OCI-LY7 (cell line): ENCODE data around the gene REPIN1. TPM values are rescaled to one million over a fixed set of nuclear protein-coding genes. Genes with fewer than 3 reads are reported as not detected.

Experiments used
- BruUV-seq: library from RNA; stranded (reverse); fragments of 400-500 nt; replicated peaks from 2 replicates; lab custom pipeline; 2021; lab: Mats Ljungman, UMichigan
- CTCF ChIA-PET: fragments of 300-600 bp; sonication (Branson Sonifier 250); formaldehyde crosslinking; loops from one replicate; lab custom pipeline; 2022; ENCODE audit warnings: antibody characterized with exemption; ENCODE audit not compliant: unreplicated experiment; lab: Charles Lee
- POLR2A ChIA-PET: fragments of 300-600 bp; sonication (Branson Sonifier 250); formaldehyde crosslinking; loops from one replicate; lab custom pipeline; 2022; ENCODE audit warnings: antibody characterized with exemption; lab: Charles Lee
- DNase-seq: peaks from one replicate; pipeline ENCODE4 v3.0.0-alpha.2; 2015; ENCODE audit warnings: low spot score
- H2AFZ ChIP-seq: fragments of 200-600 bp; sonication (generic), shearing (Covaris generic); 2 replicates; pipeline ENCODE4 v1.6.1; 2014; ENCODE audit warnings: mild to moderate bottlenecking, antibody characterized with exemption, low read length, moderate library complexity
- H3K27ac ChIP-seq: fragments of 200-600 bp; sonication (generic); 2 replicates; pipeline ENCODE4 v1.5.1; 2014; ENCODE audit warnings: mixed run types, low read depth, mild to moderate bottlenecking, moderate library complexity, low read length, inconsistent platforms; ENCODE audit not compliant: poor library complexity, severe bottlenecking
- H3K36me3 ChIP-seq: fragments of 200-600 bp; sonication (generic); 2 replicates; pipeline ENCODE4 v1.6.1; 2014; ENCODE audit warnings: mild to moderate bottlenecking, antibody characterized with exemption, low read length, moderate library complexity, mixed read lengths; ENCODE audit not compliant: insufficient read depth
- H3K4me1 ChIP-seq: fragments of 200-600 bp; sonication (generic); 2 replicates; pipeline ENCODE4 v1.5.1; 2014; ENCODE audit warnings: mild to moderate bottlenecking, low read length; ENCODE audit not compliant: insufficient read depth, poor library complexity, severe bottlenecking
- H3K4me2 ChIP-seq: fragments of 200-600 bp; sonication (generic); 2 replicates; pipeline ENCODE4 v1.6.1; 2014; ENCODE audit warnings: mild to moderate bottlenecking, low read length
- H3K4me3 ChIP-seq: fragments of 200-600 bp; sonication (generic); 2 replicates; pipeline ENCODE4 v1.5.1; 2014; ENCODE audit warnings: mild to moderate bottlenecking, low read depth, low read length; ENCODE audit not compliant: poor library complexity, severe bottlenecking
- H3K79me2 ChIP-seq: fragments of 200-600 bp; sonication (generic); 2 replicates; pipeline ENCODE4 v1.6.1; 2016; ENCODE audit warnings: low read depth, mild to moderate bottlenecking, low read length, moderate library complexity, mixed read lengths; ENCODE audit not compliant: insufficient read depth
- H3K9me2 ChIP-seq: fragments of 200-600 bp; sonication (generic); 2 replicates; pipeline ENCODE4 v1.6.1; 2016; ENCODE audit warnings: mild to moderate bottlenecking, low read length, mixed read lengths; ENCODE audit not compliant: insufficient read depth
- H3K9me3 ChIP-seq: fragments of 200-600 bp; sonication (generic); 2 replicates; pipeline ENCODE4 v1.6.1; 2014; ENCODE audit warnings: mild to moderate bottlenecking, mixed run types, low read length, mixed read lengths
- H4K20me1 ChIP-seq: fragments of 200-600 bp; sonication (generic); 2 replicates; pipeline ENCODE4 v1.6.1; 2014; ENCODE audit warnings: mild to moderate bottlenecking, antibody characterized with exemption, low read length, moderate library complexity, mixed read lengths; ENCODE audit not compliant: insufficient read depth
- EZH2phosphoT487 ChIP-seq: fragments of 200-600 bp; sonication (generic); IDR thresholded peaks from 2 replicates; pipeline ENCODE4 v1.6.1; 2018; ENCODE audit warnings: low read depth, borderline replicate concordance, mild to moderate bottlenecking, mixed run types, antibody characterized with exemption, low read length, moderate library complexity, mixed read lengths
- intact Hi-C: fragments of 100-400 bp; cut with micrococcal nuclease; formaldehyde crosslinking; loops from one replicate; pipeline ENCODE4 v1.10.0; 2022; ENCODE audit not compliant: unreplicated experiment
- total RNA-seq, 2 experiments: library from RNA; depleted of rRNA in 1 of 2; stranded (reverse); fragments of >200 nt in 1 of 2; shearing (Covaris generic) in 1 of 2; gene quantifications; 2 replicates each; pipeline ENCODE4 v1.2.3, GENCODE V29; 2014 to 2022
- TF ChIP-seq, protein P1 (sequence below): fragments of 200-600 bp; sonication (generic); conservative IDR thresholded peaks from 2 replicates; pipeline ENCODE4 v1.5.1; 2014; ENCODE audit warnings: mild to moderate bottlenecking, antibody characterized with exemption, low read length, moderate library complexity, mixed read lengths

Gene REPIN1
- total RNA-seq, 2 experiments from 2014 or later, result 19.0 to 46.2 TPM

GRCh38 chr7:150382844-150383225 lies 14.2 kb downstream of the REPIN1 start:
- BruUV-seq, result no TSS peak
- H3K79me2 ChIP-seq, result no peaks in the 10 kb centered on the region
- H3K4me1 ChIP-seq, result peaks cover 47% of the 10 kb centered on the region
- intact Hi-C loops, result no loop called here
- no peaks in the 10 kb centered on the region for H3K9me2 ChIP-seq
- TF ChIP-seq EZH2phosphoT487, result no peak
- TF ChIP-seq, protein P1, sequence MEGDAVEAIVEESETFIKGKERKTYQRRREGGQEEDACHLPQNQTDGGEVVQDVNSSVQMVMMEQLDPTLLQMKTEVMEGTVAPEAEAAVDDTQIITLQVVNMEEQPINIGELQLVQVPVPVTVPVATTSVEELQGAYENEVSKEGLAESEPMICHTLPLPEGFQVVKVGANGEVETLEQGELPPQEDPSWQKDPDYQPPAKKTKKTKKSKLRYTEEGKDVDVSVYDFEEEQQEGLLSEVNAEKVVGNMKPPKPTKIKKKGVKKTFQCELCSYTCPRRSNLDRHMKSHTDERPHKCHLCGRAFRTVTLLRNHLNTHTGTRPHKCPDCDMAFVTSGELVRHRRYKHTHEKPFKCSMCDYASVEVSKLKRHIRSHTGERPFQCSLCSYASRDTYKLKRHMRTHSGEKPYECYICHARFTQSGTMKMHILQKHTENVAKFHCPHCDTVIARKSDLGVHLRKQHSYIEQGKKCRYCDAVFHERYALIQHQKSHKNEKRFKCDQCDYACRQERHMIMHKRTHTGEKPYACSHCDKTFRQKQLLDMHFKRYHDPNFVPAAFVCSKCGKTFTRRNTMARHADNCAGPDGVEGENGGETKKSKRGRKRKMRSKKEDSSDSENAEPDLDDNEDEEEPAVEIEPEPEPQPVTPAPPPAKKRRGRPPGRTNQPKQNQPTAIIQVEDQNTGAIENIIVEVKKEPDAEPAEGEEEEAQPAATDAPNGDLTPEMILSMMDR, result no peak
- peak overlapping the region; percentile 40 for H3K4me3 ChIP-seq
- H3K4me2 ChIP-seq, result peak overlapping the region; percentile 74
- ChIA-PET POLR2A (interaction anchor here (1.0 kb wide), 2 partner anchors 16 to 23 kb away, joined by 3 to 8 read pairs; a partner anchor contains a TSS), CTCF (interaction anchor here (1.0 kb wide), 1 partner anchor 21 kb away, joined by 5 read pairs; no protein-coding TSS in a partner anchor)
- DNase-seq, result no peak
- no peaks in the 10 kb centered on the region for H3K36me3 ChIP-seq
- no peaks in the 10 kb centered on the region for H4K20me1 ChIP-seq
- H2AFZ ChIP-seq, result no peak overlapping the region
- H3K9me3 ChIP-seq, result no peaks in the 10 kb centered on the region
- peak overlapping the region; percentile 38 for H3K27ac ChIP-seq

GRCh38 chr7:150383710-150384397 lies 15.2 kb downstream of the REPIN1 start:
- Histone ChIP-seq H3K9me3 (no peaks in the 10 kb centered on the region), H3K36me3 (no peaks in the 10 kb centered on the region), H3K4me2 (peak overlapping the region; percentile 74), H3K9me2 (no peaks in the 10 kb centered on the region), H2AFZ (no peak overlapping the region), H3K4me1 (peaks cover 39% of the 10 kb centered on the region), H4K20me1 (no peaks in the 10 kb centered on the region), H3K27ac (no peak overlapping the region), H3K79me2 (no peaks in the 10 kb centered on the region), H3K4me3 (no peak overlapping the region)
- no TSS peak for BruUV-seq
- ChIA-PET CTCF (interaction anchor here (1.0 kb wide), 1 partner anchor 20 kb away, joined by 5 read pairs; no protein-coding TSS in a partner anchor), POLR2A (interaction anchor here (1.0 to 1.3 kb wide), 2 partner anchors 9 to 17 kb away, joined by 3 read pairs; no protein-coding TSS in a partner anchor)
- no peak for DNase-seq
- TF ChIP-seq, protein P1, result no peak
- no peak for TF ChIP-seq EZH2phosphoT487
- intact Hi-C loops, result no loop called here
